ENCODE measurements around the gene KRT38.

Gene KRT38

DNA sequence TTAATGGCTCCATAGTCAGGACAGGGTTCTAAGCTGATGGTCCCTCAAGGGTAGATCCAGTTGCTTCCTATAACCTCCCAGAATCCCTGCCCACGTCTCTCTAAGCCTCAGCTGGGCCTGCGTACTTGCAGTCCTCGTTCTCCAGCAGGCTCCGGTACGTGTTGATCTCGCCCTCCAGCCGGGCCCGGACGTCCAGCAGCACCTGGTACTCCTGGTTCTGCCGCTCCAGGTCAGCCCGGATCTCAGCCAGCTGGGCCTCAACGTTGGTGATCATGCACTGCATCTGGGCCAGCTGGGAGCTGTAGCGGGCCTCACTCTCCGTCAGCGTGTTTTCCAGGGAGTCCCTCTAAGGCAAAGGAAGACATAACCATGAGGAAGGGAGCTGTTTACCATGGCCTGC lies 21.9 kb upstream of the KRT38 start:
- TF ChIP-seq, protein P1, sequence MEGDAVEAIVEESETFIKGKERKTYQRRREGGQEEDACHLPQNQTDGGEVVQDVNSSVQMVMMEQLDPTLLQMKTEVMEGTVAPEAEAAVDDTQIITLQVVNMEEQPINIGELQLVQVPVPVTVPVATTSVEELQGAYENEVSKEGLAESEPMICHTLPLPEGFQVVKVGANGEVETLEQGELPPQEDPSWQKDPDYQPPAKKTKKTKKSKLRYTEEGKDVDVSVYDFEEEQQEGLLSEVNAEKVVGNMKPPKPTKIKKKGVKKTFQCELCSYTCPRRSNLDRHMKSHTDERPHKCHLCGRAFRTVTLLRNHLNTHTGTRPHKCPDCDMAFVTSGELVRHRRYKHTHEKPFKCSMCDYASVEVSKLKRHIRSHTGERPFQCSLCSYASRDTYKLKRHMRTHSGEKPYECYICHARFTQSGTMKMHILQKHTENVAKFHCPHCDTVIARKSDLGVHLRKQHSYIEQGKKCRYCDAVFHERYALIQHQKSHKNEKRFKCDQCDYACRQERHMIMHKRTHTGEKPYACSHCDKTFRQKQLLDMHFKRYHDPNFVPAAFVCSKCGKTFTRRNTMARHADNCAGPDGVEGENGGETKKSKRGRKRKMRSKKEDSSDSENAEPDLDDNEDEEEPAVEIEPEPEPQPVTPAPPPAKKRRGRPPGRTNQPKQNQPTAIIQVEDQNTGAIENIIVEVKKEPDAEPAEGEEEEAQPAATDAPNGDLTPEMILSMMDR (IDR thresholded peaks at IDR 0.05; ENCODE audit: borderline replicate concordance, insufficient read depth, low read depth, low read length): no peak
- no peak overlapping the region for H3K4me3 ChIP-seq (ENCODE audit: low read depth, low read length)

DNA sequence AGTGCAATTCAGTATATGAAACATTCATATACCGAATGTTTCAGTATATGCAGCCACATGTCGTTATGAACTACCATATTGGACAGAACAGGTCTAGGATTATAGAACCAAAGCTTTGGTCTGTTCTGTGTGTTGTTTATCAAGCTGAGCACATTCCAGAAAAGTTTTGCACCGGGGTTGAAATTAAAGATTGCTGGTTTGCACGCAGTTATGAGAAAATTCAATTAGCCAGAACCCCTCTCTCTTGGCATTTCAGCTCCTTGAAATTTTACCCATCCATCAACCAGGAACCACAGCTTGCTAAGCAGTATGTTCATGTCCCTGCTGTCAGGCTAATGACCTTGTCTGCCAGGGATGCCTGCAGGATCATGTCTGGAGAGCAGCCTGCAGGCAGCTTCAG lies 16.9 kb upstream of the KRT38 start:
- TF ChIP-seq, protein P1 (IDR thresholded peaks at IDR 0.05; ENCODE audit: borderline replicate concordance, insufficient read depth, low read depth, low read length): no peak
- H3K4me3 ChIP-seq (ENCODE audit: low read depth, low read length): no peak overlapping the region

DNA sequence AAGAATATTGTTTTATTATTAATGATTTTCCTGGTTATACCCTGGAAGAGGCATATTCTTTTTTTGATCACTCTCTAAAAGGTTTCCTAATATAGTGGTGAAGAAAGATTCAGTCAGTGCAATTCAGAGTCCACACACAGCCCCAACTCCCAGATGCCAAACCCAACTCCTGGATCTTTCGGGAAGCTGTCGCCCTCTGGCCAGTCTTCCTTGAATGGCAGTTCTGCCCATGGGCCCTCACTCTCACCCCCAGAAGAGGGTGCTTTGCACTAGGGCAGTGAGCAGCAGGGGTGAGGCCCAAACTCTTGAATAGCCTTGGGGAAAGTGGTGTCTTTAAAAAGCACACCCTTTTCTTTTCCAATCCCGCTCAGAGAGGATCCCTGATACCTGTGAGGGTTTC lies 15.4 kb upstream of the KRT38 start:
- TF ChIP-seq, protein P1 (IDR thresholded peaks at IDR 0.05; ENCODE audit: borderline replicate concordance, insufficient read depth, low read depth, low read length): no peak
- no peak overlapping the region for H3K4me3 ChIP-seq (ENCODE audit: low read depth, low read length)

DNA sequence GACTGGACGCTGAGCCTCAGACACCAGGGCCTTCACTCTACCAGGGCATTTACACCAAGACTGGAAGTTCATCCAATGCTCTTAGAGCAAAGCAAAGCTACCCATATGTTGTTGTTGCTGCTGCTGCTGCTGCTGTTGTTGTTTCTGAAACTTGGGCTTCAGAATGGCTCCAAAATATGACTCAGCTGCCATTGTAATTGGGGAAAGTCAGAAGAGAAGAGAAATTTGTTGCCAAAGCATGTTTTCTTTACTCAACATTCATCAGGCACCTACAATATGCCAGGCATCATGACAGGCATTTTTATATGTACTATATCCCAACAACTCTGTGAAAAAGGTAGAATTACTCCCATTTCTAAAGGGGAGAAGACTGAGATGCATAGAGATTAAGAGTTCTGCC lies 14.5 kb upstream of the KRT38 start:
- no peak overlapping the region for H3K4me3 ChIP-seq (ENCODE audit: low read depth, low read length)
- TF ChIP-seq, protein P1 (IDR thresholded peaks at IDR 0.05; ENCODE audit: borderline replicate concordance, insufficient read depth, low read depth, low read length): no peak

DNA sequence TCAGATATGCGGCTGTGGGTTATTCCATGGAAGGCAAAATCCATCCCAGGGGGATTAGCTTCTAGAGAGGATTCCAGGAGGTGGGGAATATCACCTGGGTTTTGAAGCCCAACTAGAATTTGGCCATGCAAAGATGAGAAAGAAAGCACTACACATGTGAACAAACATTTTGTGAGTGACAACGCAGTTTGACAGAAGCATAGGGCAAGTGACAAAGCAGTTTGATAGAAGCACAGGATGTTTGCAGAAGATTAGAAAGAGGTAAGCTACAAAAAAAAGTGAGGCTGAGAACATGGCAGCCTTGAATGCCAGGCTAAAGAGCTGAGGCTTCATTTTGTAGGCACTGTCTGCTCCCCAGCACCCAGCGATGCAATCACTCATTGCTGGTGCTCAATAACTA lies 12.3 kb upstream of the KRT38 start:
- TF ChIP-seq, protein P1 (IDR thresholded peaks at IDR 0.05; ENCODE audit: borderline replicate concordance, insufficient read depth, low read depth, low read length): no peak
- H3K4me3 ChIP-seq (ENCODE audit: low read depth, low read length): no peak overlapping the region

DNA sequence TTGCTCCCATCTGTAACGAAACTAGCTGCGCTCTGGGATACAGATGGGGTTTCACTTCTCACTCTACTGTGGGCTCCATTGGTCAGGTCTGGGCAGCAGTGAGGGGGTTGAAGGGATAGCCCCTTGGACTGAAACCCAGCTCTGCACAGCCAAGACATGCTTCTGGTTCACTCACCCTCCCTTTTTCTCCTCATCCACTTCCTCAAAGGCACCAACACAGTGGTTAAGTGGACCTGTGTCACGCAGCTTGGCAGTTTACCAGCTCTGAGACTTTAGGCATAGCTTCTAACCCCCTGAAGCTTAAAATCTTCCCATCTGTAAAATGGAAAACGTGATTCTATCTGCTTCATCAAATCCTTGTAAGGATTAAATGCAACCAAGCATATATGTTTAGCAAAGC lies 11.5 kb upstream of the KRT38 start:
- H3K4me3 ChIP-seq (ENCODE audit: low read depth, low read length): no peak overlapping the region
- TF ChIP-seq, protein P1 (IDR thresholded peaks at IDR 0.05; ENCODE audit: borderline replicate concordance, insufficient read depth, low read depth, low read length): no peak

DNA sequence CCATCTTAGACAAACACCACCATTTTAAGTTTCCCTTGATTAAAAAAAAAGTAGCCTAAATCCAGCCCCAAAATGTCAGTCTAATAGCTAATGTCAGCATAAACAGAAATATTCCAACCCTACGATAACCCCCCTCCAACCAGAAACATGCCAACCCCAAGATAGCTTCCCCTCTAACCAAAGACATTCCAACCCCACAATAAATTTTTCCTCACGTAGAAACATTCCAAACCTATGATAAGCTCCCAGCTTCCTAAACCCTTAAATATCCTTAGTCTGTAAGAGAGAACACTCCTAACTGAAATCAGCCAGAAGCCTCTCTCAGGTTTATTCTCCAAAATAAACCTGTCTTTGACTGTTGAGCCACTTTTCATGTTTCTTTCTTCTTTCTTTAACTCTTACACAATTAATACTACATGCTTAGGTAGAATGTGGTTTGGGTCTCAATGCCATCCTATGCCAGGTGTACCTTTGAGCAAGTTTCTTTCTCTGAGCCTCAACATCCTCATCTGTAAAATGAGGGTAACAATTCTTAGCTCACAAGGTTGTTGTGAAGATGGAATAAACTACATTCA lies 10.5 kb upstream of the KRT38 start:
- TF ChIP-seq, protein P1 (IDR thresholded peaks at IDR 0.05; ENCODE audit: borderline replicate concordance, insufficient read depth, low read depth, low read length): no peak
- no peak overlapping the region for H3K4me3 ChIP-seq (ENCODE audit: low read depth, low read length)
